HG03025 (cell line): ENCODE data around the gene ARHGAP15.
"Not testable (repeated sequence)": the region's sequence is repeated elsewhere in the genome, so short reads cannot be mapped to it uniquely, and the experiment has no call there.

Experiments used
- ATAC-seq: cut with Tn5 transposase; IDR thresholded peaks from one replicate; pipeline ENCODE4 v1.9.1; 2021; ENCODE audit warnings: mild to moderate bottlenecking, moderate library complexity; ENCODE audit not compliant: unreplicated experiment, low FRiP score

The ARHGAP15 gene

DNA sequence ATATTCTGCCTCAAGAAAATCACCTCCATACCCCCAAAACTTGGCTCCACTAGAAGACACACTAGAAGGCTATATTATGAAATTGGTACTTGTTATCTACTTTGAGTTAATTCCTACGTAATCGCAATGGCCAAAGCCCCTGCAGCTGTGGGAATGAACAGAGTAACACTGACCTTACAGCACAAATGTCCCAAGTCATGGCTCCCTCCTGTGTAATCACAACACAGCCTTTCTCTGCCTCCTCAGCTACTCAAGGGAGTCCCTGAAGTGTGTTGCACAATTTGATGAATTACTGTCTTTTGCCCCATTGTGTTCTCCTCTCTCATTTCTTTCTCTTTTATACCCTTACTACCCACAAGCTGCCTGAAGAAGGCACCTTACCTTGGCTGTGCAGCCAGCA is 375.2 kb downstream of the ARHGAP15 start:
- ATAC-seq = no peak

DNA sequence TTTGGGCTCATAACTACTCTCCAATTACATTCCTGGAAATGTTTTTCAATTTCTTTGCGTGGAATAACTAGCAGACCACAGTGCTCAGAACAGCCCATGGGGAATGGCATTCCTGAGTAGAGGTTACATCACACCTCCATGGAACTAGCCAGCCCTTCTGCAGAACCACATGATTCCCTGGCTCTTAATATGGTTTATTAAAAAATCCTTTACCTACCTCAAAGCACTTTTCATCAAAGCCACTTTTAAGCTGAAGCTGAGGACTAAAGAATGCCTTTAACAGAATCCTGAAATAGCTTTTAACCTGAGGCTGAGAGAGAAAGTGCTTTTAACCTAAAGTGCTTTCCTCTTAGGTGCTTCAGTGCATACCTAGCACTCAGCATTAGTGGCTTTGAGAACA is 376.3 kb downstream of the ARHGAP15 start:
- ATAC-seq = no peak

DNA sequence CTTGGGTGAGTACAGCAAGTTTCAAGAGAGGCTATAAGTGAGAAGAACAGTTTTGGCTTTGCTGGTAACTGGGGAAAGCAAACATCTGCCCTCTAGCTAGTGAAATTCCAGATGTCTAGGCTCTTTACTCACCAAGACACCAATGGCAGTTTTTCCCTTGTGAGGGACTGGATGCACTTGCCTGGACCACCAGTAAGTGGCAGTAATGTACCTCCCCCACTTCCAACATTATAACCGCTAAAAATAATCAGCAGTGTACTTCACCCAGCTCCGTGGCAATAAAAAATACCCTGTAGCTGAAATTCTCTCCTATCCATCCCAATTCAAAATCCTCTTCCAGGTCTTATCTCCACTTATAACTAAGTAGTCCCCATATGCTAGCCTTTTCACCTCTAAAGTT is 383.9 kb downstream of the ARHGAP15 start:
- ATAC-seq = no peak

DNA sequence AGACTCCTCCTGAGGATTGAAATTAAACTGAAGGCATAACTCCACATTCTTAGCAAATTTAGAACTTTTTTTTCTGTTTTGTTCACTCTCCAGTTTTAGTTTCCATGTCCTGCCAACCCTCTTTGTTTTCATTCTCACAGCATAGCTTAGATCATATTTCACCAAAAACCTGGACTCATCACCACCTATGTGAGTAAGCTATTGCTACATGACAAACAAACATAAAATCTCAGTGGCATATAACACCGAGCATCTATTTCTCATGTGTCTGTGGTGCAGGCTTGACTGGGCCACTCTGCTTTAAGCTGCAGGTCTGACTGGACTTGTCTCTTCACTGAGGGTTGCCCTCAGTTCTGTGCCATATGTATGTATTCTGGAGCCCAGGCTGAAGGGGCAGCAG is 385.2 kb downstream of the ARHGAP15 start:
- ATAC-seq = no peak

DNA sequence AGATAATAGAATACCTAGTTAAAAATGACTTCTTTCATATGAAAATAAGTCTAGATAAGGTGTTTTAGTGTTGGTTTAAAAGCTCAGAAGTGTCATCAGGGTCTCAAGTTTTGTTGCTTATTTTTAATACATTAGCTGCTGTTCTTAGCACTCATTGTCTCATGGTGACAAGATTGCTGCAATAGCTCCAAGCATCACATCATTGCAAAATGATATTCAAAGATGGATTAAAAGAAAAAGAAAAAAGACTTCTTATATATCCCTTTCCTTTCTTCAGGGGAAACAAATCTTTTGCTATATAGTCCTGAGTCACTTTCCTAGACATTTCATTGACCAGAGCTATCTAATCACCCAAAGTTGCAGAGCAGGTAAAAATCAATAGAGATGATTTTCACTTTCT is 386.1 kb downstream of the ARHGAP15 start:
- no peak for ATAC-seq

DNA sequence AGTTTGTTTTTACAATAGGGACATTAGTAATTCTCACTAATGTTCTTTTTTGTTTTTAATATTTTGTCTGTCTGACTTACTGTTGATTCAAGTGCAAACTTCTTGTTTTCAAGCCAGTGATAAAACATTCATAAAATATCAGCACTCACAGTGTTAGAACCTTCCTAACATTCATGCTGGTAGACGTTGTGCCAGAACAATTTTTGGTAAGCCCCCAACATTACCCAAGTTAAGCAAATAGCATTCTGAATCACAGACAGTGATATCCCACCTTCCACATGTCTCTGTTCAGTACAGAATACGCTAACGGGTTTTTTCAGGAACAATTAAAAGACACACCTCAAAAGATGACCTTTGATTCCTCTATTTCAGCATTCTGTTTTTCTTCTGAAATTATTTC is 390.3 kb downstream of the ARHGAP15 start:
- no peak for ATAC-seq

GRCh38 chr2:143521396-143521795 is 392.2 kb downstream of the ARHGAP15 start:
- ATAC-seq = no peak

GRCh38 chr2:143522699-143523098 is 393.5 kb downstream of the ARHGAP15 start:
- no peak for ATAC-seq

GRCh38 chr2:143524119-143524553 is 394.9 kb downstream of the ARHGAP15 start:
- ATAC-seq = no peak

GRCh38 chr2:143524559-143525401 is 395.6 kb downstream of the ARHGAP15 start:
- ATAC-seq = no peak

DNA sequence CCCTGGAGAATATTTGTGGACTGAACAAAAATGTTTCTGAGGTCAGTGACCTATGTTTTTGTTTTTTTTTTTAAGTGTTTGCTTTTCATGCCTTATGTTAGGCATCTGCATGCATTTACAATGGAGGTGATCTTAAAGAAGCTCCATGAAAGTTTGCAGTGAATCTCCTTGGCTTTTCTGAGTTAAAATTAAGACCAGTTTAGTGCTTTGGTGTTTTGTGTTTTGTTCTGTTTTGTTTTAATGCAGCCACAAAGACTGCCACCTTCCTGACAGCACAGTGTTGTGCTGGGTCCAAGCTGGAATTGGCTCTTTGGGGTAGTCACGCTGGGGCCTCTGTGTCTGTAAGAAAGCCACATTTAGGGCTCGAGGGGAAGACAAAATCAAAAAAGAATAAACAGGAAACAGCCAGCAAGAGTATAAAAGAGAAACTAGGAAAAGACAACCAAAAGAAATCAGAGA is 396.2 kb downstream of the ARHGAP15 start:
- no peak for ATAC-seq

DNA sequence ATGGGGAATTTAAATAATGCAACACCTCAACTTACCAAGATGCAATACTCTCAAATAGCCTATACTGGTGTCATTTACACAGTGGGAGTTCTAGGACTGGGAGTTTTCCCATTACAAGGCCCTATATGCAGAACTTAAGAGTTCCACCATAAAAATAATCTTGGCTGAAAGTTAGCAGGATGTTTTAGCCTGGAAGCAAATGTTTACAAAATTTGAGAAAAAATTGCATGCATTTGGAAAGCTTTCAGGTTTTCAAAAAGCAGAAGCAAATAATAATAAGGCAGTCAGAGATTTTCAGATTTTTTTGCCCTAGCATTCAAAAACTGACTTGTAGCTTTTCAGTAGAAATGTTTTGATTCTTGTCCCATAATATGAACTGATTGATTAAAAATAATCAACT is 397.3 kb downstream of the ARHGAP15 start:
- ATAC-seq = no peak

DNA sequence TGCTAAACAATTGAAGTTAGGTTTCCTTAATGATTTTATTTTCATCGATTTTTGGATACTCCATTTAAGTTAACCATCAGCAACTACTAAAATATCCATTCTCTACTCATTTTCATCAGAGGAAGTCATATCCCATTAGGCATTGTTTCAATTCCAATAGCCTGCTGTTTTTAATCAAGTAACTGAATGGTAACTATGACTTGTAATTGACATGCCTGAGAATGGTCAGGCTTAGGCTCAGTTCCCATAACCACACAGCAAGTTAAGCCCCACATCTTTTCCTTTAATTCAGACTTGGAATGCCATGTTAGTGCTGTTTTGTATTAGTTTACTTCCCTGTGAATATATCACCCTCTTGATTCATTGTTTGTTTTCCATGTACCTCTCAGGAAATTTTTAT is 398.8 kb downstream of the ARHGAP15 start:
- no peak for ATAC-seq

DNA sequence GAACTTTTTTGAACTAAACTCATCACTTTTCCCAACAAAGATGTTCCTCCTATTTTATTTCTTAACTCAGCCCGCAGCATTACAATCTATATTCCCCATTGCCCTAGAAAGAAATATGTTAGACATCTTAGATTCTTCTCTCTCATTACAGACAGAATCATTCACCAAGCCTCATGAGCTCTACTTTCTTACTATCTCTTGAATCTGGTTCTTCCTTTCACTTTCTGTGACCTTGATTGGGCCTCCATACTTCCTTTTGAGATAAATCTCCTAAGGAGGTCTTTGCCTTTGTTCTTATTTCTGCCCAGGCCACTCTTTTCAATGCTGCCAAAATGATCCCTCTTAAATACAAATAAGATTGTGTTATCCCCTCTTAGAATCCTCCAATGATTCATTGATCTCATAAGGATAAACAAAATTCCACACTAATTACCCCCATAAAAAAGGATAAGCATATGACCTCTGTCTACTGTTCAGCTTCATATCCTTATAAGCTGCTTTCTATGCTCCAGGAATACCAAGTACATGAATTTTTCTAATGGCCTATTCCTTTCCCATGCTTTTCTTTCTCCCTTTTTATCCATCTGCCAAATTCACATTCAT is 400.0 kb downstream of the ARHGAP15 start:
- no peak for ATAC-seq

GRCh38 chr2:143530758-143531157 is 401.5 kb downstream of the ARHGAP15 start:
- ATAC-seq = no peak

- ATAC-seq = no peak
Observed at GRCh38 chr2:143532061-143532460, 402.8 kb downstream of the ARHGAP15 start.

DNA sequence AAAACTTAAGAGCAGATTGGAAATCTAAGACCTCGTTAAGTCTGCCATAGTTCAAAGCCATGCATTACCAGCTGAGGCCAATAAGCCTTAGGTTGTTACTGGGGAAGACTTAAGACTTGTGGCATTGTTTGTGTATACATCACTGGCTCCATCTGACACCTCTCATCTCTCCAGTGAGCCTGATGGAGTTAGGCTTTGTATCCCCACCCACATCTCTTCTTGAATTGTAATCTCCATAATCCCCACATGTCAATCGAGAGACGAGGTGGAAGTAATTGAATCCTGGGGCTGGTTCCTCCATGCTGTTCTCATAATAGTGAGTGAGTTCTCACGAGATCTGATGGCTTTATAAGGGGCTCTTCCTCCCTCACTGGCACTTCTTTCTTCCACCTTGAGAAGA is 404.6 kb downstream of the ARHGAP15 start:
- no peak for ATAC-seq

DNA sequence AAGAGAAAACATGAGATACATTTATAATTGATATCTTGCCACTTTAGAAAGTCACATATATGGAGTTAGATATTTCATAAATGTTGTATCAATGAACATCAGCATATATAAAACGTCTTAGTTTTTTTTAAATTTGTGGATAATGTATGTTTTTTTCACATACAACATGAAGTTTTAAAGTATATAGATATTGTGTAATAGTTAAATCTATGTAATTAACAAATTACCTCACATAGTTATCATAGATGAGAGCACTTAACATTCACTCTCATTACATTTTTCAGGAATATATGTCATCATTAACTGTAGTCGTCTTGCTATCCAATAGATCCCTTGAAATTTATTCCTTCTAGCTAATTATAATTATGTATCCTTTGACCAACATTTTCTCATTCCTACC is 406.6 kb downstream of the ARHGAP15 start:
- ATAC-seq = no peak

- not testable (repeated sequence) for ATAC-seq
Observed at GRCh38 chr2:143541899-143542298, 412.7 kb downstream of the ARHGAP15 start.

DNA sequence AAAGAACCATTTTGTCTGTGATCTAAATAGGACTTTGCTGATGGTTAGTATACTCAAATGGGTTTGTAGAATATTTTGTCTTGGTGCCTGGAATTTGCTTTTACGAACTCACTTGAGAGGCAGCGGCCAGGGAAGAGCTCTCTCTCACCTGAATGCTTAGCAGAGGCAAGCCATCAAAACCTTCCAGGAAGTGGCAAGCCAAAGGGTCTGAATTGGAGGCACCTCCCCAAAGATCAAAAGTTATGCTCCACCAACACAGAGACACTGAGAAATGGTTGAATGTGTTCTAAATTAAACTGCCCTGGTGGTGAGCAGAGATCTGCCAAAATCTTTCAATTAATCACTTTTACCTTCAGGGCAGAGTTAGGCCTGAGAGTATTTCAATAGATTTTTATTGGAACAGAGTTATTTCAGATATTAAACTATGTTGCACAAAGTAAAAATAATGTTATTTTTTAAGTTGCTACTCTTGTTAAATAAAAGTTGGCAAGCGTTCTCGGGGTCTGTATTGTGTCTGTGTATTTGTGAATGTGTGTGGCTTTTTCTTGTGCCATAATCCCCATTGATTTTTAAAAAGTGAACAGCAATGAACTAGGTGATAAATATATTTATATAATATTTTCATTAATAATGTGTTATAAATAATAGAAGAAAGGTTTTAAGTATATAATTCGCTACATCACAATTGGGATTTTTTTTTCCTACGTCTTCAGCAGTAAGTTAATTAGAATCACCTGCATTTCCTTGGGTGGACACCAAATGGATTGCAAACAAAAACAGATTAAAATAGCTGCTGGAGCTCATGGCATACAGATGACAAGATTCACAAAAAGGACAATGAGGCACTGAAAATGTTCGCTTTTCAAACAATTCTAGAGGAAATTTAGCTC is 416.1 kb downstream of the ARHGAP15 start:
- no peak for ATAC-seq

DNA sequence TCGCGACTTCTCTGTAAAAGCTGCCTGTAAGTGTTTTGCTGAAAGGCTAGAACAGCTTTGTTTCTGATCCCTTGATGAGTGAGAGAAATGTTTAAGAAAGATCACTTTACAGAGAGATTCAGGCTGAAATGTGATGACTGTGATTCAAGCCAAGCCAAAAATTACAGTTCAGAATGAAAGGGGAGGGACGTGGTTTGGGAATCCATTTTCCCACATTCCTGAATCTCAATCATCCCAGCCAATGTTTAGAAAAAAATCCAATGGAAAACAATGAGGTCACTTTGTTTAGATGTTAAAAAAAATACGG is 416.7 kb downstream of the ARHGAP15 start:
- ATAC-seq = no peak
